Measurements from ENCODE around the gene LEKR1. TPM values are rescaled to one million over a fixed set of nuclear protein-coding genes. Genes with fewer than 3 reads are reported as not detected.

LEKR1 gene
- polyA plus RNA-seq, 1 donor from 2014 or later: 2.7 TPM

DNA sequence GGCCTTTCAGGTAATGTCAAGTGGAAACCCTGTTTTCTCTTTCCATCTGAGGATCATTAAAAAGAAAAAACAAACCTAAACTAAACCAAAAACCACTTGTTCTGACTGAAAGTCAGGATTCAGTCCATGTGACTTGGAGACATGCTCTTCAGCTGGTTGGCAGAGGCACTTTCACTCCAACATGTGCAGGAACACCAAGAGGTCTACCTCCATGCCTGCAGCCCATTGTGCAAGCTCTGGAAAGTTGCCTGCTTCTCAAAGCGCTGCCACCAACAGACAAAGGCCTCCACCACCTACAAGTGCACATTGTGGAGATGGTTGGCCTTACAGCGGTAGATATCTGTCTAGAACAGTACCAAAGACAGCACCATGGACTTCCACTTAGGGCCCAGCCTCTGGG is 161.8 kb downstream of the LEKR1 start:
- TF ChIP-seq EP300 (conservative IDR thresholded peaks at IDR 0.05; ENCODE audit: poor library complexity, severe bottlenecking) (no peak), EZH2 (IDR thresholded peaks at IDR 0.05; ENCODE audit: borderline replicate concordance, insufficient read depth, low read length, poor library complexity, severe bottlenecking) (no peak), SMC3 (conservative IDR thresholded peaks at IDR 0.05; ENCODE audit: poor library complexity) (no peak), RAD21 (conservative IDR thresholded peaks at IDR 0.05) (no peak), MXI1 (conservative IDR thresholded peaks at IDR 0.05; ENCODE audit: poor library complexity, severe bottlenecking) (no peak), TAF1 (IDR thresholded peaks at IDR 0.05; ENCODE audit: low read depth) (no peak), POLR2AphosphoS5 (IDR thresholded peaks at IDR 0.05) (no peak)
- TF ChIP-seq, protein P1, sequence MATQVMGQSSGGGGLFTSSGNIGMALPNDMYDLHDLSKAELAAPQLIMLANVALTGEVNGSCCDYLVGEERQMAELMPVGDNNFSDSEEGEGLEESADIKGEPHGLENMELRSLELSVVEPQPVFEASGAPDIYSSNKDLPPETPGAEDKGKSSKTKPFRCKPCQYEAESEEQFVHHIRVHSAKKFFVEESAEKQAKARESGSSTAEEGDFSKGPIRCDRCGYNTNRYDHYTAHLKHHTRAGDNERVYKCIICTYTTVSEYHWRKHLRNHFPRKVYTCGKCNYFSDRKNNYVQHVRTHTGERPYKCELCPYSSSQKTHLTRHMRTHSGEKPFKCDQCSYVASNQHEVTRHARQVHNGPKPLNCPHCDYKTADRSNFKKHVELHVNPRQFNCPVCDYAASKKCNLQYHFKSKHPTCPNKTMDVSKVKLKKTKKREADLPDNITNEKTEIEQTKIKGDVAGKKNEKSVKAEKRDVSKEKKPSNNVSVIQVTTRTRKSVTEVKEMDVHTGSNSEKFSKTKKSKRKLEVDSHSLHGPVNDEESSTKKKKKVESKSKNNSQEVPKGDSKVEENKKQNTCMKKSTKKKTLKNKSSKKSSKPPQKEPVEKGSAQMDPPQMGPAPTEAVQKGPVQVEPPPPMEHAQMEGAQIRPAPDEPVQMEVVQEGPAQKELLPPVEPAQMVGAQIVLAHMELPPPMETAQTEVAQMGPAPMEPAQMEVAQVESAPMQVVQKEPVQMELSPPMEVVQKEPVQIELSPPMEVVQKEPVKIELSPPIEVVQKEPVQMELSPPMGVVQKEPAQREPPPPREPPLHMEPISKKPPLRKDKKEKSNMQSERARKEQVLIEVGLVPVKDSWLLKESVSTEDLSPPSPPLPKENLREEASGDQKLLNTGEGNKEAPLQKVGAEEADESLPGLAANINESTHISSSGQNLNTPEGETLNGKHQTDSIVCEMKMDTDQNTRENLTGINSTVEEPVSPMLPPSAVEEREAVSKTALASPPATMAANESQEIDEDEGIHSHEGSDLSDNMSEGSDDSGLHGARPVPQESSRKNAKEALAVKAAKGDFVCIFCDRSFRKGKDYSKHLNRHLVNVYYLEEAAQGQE (IDR thresholded peaks at IDR 0.05; ENCODE audit: borderline replicate concordance): no peak
- TF ChIP-seq, protein P2, sequence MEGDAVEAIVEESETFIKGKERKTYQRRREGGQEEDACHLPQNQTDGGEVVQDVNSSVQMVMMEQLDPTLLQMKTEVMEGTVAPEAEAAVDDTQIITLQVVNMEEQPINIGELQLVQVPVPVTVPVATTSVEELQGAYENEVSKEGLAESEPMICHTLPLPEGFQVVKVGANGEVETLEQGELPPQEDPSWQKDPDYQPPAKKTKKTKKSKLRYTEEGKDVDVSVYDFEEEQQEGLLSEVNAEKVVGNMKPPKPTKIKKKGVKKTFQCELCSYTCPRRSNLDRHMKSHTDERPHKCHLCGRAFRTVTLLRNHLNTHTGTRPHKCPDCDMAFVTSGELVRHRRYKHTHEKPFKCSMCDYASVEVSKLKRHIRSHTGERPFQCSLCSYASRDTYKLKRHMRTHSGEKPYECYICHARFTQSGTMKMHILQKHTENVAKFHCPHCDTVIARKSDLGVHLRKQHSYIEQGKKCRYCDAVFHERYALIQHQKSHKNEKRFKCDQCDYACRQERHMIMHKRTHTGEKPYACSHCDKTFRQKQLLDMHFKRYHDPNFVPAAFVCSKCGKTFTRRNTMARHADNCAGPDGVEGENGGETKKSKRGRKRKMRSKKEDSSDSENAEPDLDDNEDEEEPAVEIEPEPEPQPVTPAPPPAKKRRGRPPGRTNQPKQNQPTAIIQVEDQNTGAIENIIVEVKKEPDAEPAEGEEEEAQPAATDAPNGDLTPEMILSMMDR (IDR thresholded peaks at IDR 0.05; ENCODE audit: poor library complexity, severe bottlenecking): no peak

DNA sequence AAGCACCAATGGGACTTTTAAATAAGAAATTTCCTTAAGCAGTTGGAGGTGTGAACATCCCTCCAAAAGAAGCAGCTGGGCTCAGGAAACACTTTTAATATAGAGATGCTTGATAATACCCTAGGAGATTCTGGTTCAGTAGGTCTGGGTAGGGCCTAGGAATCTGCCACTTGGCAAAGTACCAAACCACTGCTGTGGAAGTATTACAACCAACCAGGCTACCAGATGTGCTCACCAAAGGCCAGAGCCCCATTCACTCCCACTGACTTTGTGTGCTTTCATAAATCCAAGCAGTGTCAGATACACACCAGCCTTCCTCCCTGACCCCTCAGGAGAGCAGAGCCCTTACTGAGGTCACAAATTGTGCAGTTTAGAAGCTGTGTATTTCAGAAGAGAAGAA is 171.2 kb downstream of the LEKR1 start:
- H3K27ac ChIP-seq (ENCODE audit: low read length): no peak overlapping the region
- no peaks in the 10 kb centered on the region for H3K79me2 ChIP-seq (replicated peaks; ENCODE audit: insufficient read depth, low read length)
- no peak overlapping the region for H3K9ac ChIP-seq (ENCODE audit: low read length)
- H3F3A ChIP-seq (ENCODE audit: insufficient read depth, low read length, poor library complexity, severe bottlenecking): no peaks in the 10 kb centered on the region
- H3K9me3 ChIP-seq (ENCODE audit: low read length): no peaks in the 10 kb centered on the region
- TF ChIP-seq, protein P2 (IDR thresholded peaks at IDR 0.05; ENCODE audit: poor library complexity, severe bottlenecking): no peak
- TF ChIP-seq TAF1 (IDR thresholded peaks at IDR 0.05; ENCODE audit: low read depth) (no peak), POLR2AphosphoS5 (IDR thresholded peaks at IDR 0.05) (no peak), MXI1 (conservative IDR thresholded peaks at IDR 0.05; ENCODE audit: poor library complexity, severe bottlenecking) (no peak), RAD21 (conservative IDR thresholded peaks at IDR 0.05) (no peak), SMC3 (conservative IDR thresholded peaks at IDR 0.05; ENCODE audit: poor library complexity) (no peak), EP300 (conservative IDR thresholded peaks at IDR 0.05; ENCODE audit: poor library complexity, severe bottlenecking) (no peak), EZH2 (IDR thresholded peaks at IDR 0.05; ENCODE audit: borderline replicate concordance, insufficient read depth, low read length, poor library complexity, severe bottlenecking) (no peak)
- TF ChIP-seq, protein P1 (IDR thresholded peaks at IDR 0.05; ENCODE audit: borderline replicate concordance): no peak
- no peaks in the 10 kb centered on the region for H3K36me3 ChIP-seq (ENCODE audit: insufficient read depth, low read length)
- no peaks in the 10 kb centered on the region for H3K27me3 ChIP-seq (ENCODE audit: insufficient read depth, low read depth, low read length)
- H3K4me2 ChIP-seq (ENCODE audit: low read length): no peak overlapping the region
- H4K20me1 ChIP-seq (ENCODE audit: insufficient read depth): no peaks in the 10 kb centered on the region
- H3K4me3 ChIP-seq (ENCODE audit: low read length): no peak overlapping the region
- H3K9me2 ChIP-seq (ENCODE audit: insufficient read depth, low read length): no peaks in the 10 kb centered on the region
- H2AFZ ChIP-seq (ENCODE audit: low read depth, low read length): no peak overlapping the region

More for the DNA sequence above, 161.8 kb downstream of the LEKR1 start:
- H3K27me3 ChIP-seq (ENCODE audit: insufficient read depth, low read depth, low read length): no peaks in the 10 kb centered on the region
- H3K9me2 ChIP-seq (ENCODE audit: insufficient read depth, low read length): no peaks in the 10 kb centered on the region
- no peaks in the 10 kb centered on the region for H4K20me1 ChIP-seq (ENCODE audit: insufficient read depth)
- no peaks in the 10 kb centered on the region for H3K36me3 ChIP-seq (ENCODE audit: insufficient read depth, low read length)
- H3K79me2 ChIP-seq (replicated peaks; ENCODE audit: insufficient read depth, low read length): no peaks in the 10 kb centered on the region
- H3K4me2 ChIP-seq (ENCODE audit: low read length): no peak overlapping the region
- H2AFZ ChIP-seq (ENCODE audit: low read depth, low read length): no peak overlapping the region
- H3K9ac ChIP-seq (ENCODE audit: low read length): no peak overlapping the region
- no peaks in the 10 kb centered on the region for H3K9me3 ChIP-seq (ENCODE audit: low read length)
- H3F3A ChIP-seq (ENCODE audit: insufficient read depth, low read length, poor library complexity, severe bottlenecking): no peaks in the 10 kb centered on the region
- no peak overlapping the region for H3K4me3 ChIP-seq (ENCODE audit: low read length)
- no peak overlapping the region for H3K27ac ChIP-seq (ENCODE audit: low read length)

All from neural cell (in vitro differentiated cells).